ENCODE measurements around the gene ACSM2A. TPM values are rescaled to one million over a fixed set of nuclear protein-coding genes. Genes with fewer than 3 reads are reported as not detected.

The ACSM2A gene
- total RNA-seq, 1 experiment from 2014 or later: not detected

Other genes with a start within 250 kb of the ACSM2A start
- not detected in 2 replicates for gene GP2, start 124.0 kb upstream of the ACSM2A start, total RNA-seq (2014; rRNA removed; shearing (Covaris generic))
- not detected in 2 replicates for gene UMOD, start 98.8 kb upstream of the ACSM2A start, total RNA-seq (2014; rRNA removed; shearing (Covaris generic))
- 0.18 TPM in 1 of 2 replicates, not detected in the other for gene PDILT, start 46.8 kb upstream of the ACSM2A start, total RNA-seq (2014; rRNA removed; shearing (Covaris generic))
- gene ACSM5, start 42.0 kb upstream of the ACSM2A start, total RNA-seq (2014; rRNA removed; shearing (Covaris generic)): 0.91 and 3.2 TPM in 2 replicates
- not detected in 2 replicates for gene ACSM2B, start 124.8 kb downstream of the ACSM2A start, total RNA-seq (2014; rRNA removed; shearing (Covaris generic))
- gene ACSM1, start 246.2 kb downstream of the ACSM2A start, total RNA-seq (2014; rRNA removed; shearing (Covaris generic)): not detected in 2 replicates